Suprapubic skin (tissue), 4 donors: ENCODE results near the gene FMN1. TPM values are rescaled to one million over a fixed set of nuclear protein-coding genes. Genes with fewer than 3 reads are reported as not detected.

Experiments
- DNase-seq, 2 donors: peaks; one replicate each; pipeline ENCODE4 v3.0.0-alpha.2; 2019; ENCODE audit warnings: low spot score in 2 of 2
- H3K27ac ChIP-seq: fragments of 200-600 bp; sonication (generic); one replicate; pipeline ENCODE4 v1.5.1; 2019
- H3K27me3 ChIP-seq: fragments of 200-600 bp; sonication (generic); one replicate; pipeline ENCODE4 v1.5.1; 2019
- H3K36me3 ChIP-seq: fragments of 200-600 bp; sonication (generic); one replicate; pipeline ENCODE4 v1.5.1; 2019
- H3K4me1 ChIP-seq: fragments of 200-600 bp; sonication (generic); one replicate; pipeline ENCODE4 v1.5.1; 2019
- H3K4me3 ChIP-seq: fragments of 200-600 bp; sonication (generic); one replicate; pipeline ENCODE4 v1.5.1; 2019; ENCODE audit warnings: mild to moderate bottlenecking
- H3K9me3 ChIP-seq: fragments of 200-600 bp; sonication (generic); one replicate; pipeline ENCODE4 v1.5.1; 2019
- CTCF ChIP-seq, 2 donors: fragments of 200-600 bp in 1 of 2; fragments of 450-650 bp in 1 of 2; sonication (generic) in 1 of 2; IDR thresholded peaks; one replicate each; pipeline ENCODE4 v1.5.1; 2016 to 2019; ENCODE audit warnings: antibody characterized with exemption in 2 of 2, mild to moderate bottlenecking in 1 of 2, moderate library complexity in 1 of 2
- EP300 ChIP-seq: sonication (generic); formaldehyde crosslinking; IDR thresholded peaks from one replicate; pipeline ENCODE4 v1.6.1; 2017; ENCODE audit warnings: antibody characterized with exemption
- POLR2A ChIP-seq, 2 donors: fragments of 450-650 bp; IDR thresholded peaks; one replicate each; pipeline ENCODE4 v1.6.1; 2017; ENCODE audit warnings: antibody characterized with exemption in 2 of 2, mild to moderate bottlenecking in 2 of 2, moderate library complexity in 2 of 2
- POLR2AphosphoS5 ChIP-seq, 3 donors: sonication (generic); formaldehyde crosslinking; IDR thresholded peaks; one replicate each; pipeline ENCODE4 v1.6.1; 2017; ENCODE audit warnings: antibody characterized with exemption in 3 of 3
- WGBS: methylation state at CpG from one replicate; pipeline ENCODE4 v1.1.5; 2018; 5-methylcytosine and 5-hydroxymethylcytosine counted together
- total RNA-seq, 4 donors: library from RNA; depleted of rRNA; stranded (reverse); fragments of >200 nt; gene quantifications; one replicate each; pipeline ENCODE4 v1.1.0, GENCODE V29; 2016

FMN1 gene
- total RNA-seq, 4 donors from 2014 or later: 19.8 to 47.3 (median 33.1) TPM

- peak overlapping the region; percentile 29 for H3K4me3 ChIP-seq
- TF ChIP-seq POLR2AphosphoS5 (IDR thresholded peaks at IDR 0.05) (no peak), POLR2A (IDR thresholded peaks at IDR 0.05) (no peak), EP300 (no peak), CTCF (IDR thresholded peaks at IDR 0.05) (no peak)
- DNase-seq: no peak
- H3K27me3 ChIP-seq: no peaks in the 10 kb centered on the region
- no peak overlapping the region for H3K27ac ChIP-seq
- WGBS: 68% methylated on average over 2 of the region's 2 CpGs
- H3K36me3 ChIP-seq: no peaks in the 10 kb centered on the region
- peaks cover 11% of the 10 kb centered on the region for H3K4me1 ChIP-seq
- no peaks in the 10 kb centered on the region for H3K9me3 ChIP-seq
These were observed 44.0 kb downstream of the FMN1 start for GRCh38 chr15:33150431-33150941.

- Histone ChIP-seq H3K9me3 (no peaks in the 10 kb centered on the region), H3K4me1 (peaks cover 11% of the 10 kb centered on the region), H3K4me3 (no peak overlapping the region), H3K36me3 (no peaks in the 10 kb centered on the region), H3K27me3 (no peaks in the 10 kb centered on the region), H3K27ac (no peak overlapping the region)
- TF ChIP-seq EP300: no peak
- no peak for TF ChIP-seq CTCF (IDR thresholded peaks at IDR 0.05)
- TF ChIP-seq POLR2A (IDR thresholded peaks at IDR 0.05): no peak
- no peak for TF ChIP-seq POLR2AphosphoS5 (IDR thresholded peaks at IDR 0.05)
- DNase-seq: no peak
These were observed 44.6 kb downstream of the FMN1 start for GRCh38 chr15:33149919-33150318.

- Histone ChIP-seq H3K27me3 (no peaks in the 10 kb centered on the region), H3K27ac (no peak overlapping the region), H3K4me3 (no peak overlapping the region), H3K9me3 (no peaks in the 10 kb centered on the region), H3K4me1 (peaks cover 9% of the 10 kb centered on the region), H3K36me3 (no peaks in the 10 kb centered on the region)
- no peak for DNase-seq
- 73% methylated on average over 8 of the region's 8 CpGs for WGBS
- TF ChIP-seq POLR2AphosphoS5 (IDR thresholded peaks at IDR 0.05) (no peak), POLR2A (IDR thresholded peaks at IDR 0.05) (no peak), EP300 (no peak), CTCF (IDR thresholded peaks at IDR 0.05) (no peak)
These were observed 46.3 kb downstream of the FMN1 start for GRCh38 chr15:33148129-33148751.

- WGBS: 90% methylated on average over 7 of the region's 7 CpGs
- no peak for TF ChIP-seq POLR2AphosphoS5 (IDR thresholded peaks at IDR 0.05)
- TF ChIP-seq POLR2A (IDR thresholded peaks at IDR 0.05): no peak
- TF ChIP-seq EP300: no peak
- TF ChIP-seq CTCF (IDR thresholded peaks at IDR 0.05): no peak
These were observed 48.5 kb downstream of the FMN1 start for GRCh38 chr15:33146051-33146450.

GRCh38 chr15:33145447-33145846, 49.1 kb downstream of the FMN1 start:
- 34% methylated on average over 6 of the region's 6 CpGs for WGBS
- H3K27ac ChIP-seq: no peak overlapping the region
- H3K4me1 ChIP-seq: no peaks in the 10 kb centered on the region
- no peaks in the 10 kb centered on the region for H3K36me3 ChIP-seq
- H3K4me3 ChIP-seq: no peak overlapping the region
- no peak for DNase-seq
- TF ChIP-seq POLR2AphosphoS5 (IDR thresholded peaks at IDR 0.05) (no peak), EP300 (no peak), CTCF (IDR thresholded peaks at IDR 0.05) (no peak), POLR2A (IDR thresholded peaks at IDR 0.05) (no peak)
- H3K9me3 ChIP-seq: no peaks in the 10 kb centered on the region
- no peaks in the 10 kb centered on the region for H3K27me3 ChIP-seq

More at GRCh38 chr15:33146051-33146450, 48.5 kb downstream of the FMN1 start:
- Histone ChIP-seq H3K27ac (no peak overlapping the region), H3K36me3 (no peaks in the 10 kb centered on the region), H3K4me3 (no peak overlapping the region), H3K27me3 (no peaks in the 10 kb centered on the region), H3K4me1 (no peaks in the 10 kb centered on the region), H3K9me3 (no peaks in the 10 kb centered on the region)
- DNase-seq: no peak
